Measurements from ENCODE around the gene MGAM2.

Gene MGAM2

GRCh38 chr7:142181211-142181610 lies 69.7 kb downstream of the MGAM2 start:
- H3K9me3 ChIP-seq (ENCODE audit: low read length), result no peaks in the 10 kb centered on the region
- H3K79me2 ChIP-seq (ENCODE audit: insufficient read depth, low read length), result no peaks in the 10 kb centered on the region
- H3K4me3 ChIP-seq (ENCODE audit: low read depth, low read length, poor library complexity, severe bottlenecking), result no peak overlapping the region
- H3K27me3 ChIP-seq (ENCODE audit: insufficient read depth, low read length), result no peaks in the 10 kb centered on the region
- H3K4me1 ChIP-seq (ENCODE audit: insufficient read depth, low read length, severe bottlenecking), result no peaks in the 10 kb centered on the region
- no peak overlapping the region for H2AFZ ChIP-seq (ENCODE audit: low read length)
- H3K9ac ChIP-seq (ENCODE audit: low read length), result no peak overlapping the region
- no peaks in the 10 kb centered on the region for H3F3A ChIP-seq (ENCODE audit: insufficient read depth, low read length)
- H4K20me1 ChIP-seq (ENCODE audit: insufficient read depth, low read length), result no peaks in the 10 kb centered on the region
- no peak overlapping the region for H3K4me2 ChIP-seq (ENCODE audit: low read length)
- H3K27ac ChIP-seq (ENCODE audit: low read depth, low read length, poor library complexity, severe bottlenecking), result no peak overlapping the region
- no peak for TF ChIP-seq EZH2 (IDR thresholded peaks at IDR 0.05; ENCODE audit: borderline replicate concordance, low read length)
- no peak for TF ChIP-seq CTCF (IDR thresholded peaks at IDR 0.05; ENCODE audit: low read length)
- H3K9me2 ChIP-seq (ENCODE audit: low read depth, low read length), result no peaks in the 10 kb centered on the region
- no peaks in the 10 kb centered on the region for H3K36me3 ChIP-seq (ENCODE audit: insufficient read depth, low read length)

GRCh38 chr7:142181966-142182365 lies 70.4 kb downstream of the MGAM2 start:
- TF ChIP-seq CTCF (IDR thresholded peaks at IDR 0.05; ENCODE audit: low read length), result no peak
- TF ChIP-seq EZH2 (IDR thresholded peaks at IDR 0.05; ENCODE audit: borderline replicate concordance, low read length), result no peak
- H3K4me1 ChIP-seq (ENCODE audit: insufficient read depth, low read length, severe bottlenecking), result no peaks in the 10 kb centered on the region
- no peaks in the 10 kb centered on the region for H4K20me1 ChIP-seq (ENCODE audit: insufficient read depth, low read length)
- no peaks in the 10 kb centered on the region for H3K9me2 ChIP-seq (ENCODE audit: low read depth, low read length)
- H3K9me3 ChIP-seq (ENCODE audit: low read length), result no peaks in the 10 kb centered on the region
- H3K4me3 ChIP-seq (ENCODE audit: low read depth, low read length, poor library complexity, severe bottlenecking), result no peak overlapping the region
- H3K36me3 ChIP-seq (ENCODE audit: insufficient read depth, low read length), result no peaks in the 10 kb centered on the region
- H3F3A ChIP-seq (ENCODE audit: insufficient read depth, low read length), result no peaks in the 10 kb centered on the region
- H3K9ac ChIP-seq (ENCODE audit: low read length), result no peak overlapping the region
- no peaks in the 10 kb centered on the region for H3K27me3 ChIP-seq (ENCODE audit: insufficient read depth, low read length)
- H3K27ac ChIP-seq (ENCODE audit: low read depth, low read length, poor library complexity, severe bottlenecking), result no peak overlapping the region
- H3K4me2 ChIP-seq (ENCODE audit: low read length), result no peak overlapping the region
- no peak overlapping the region for H2AFZ ChIP-seq (ENCODE audit: low read length)
- no peaks in the 10 kb centered on the region for H3K79me2 ChIP-seq (ENCODE audit: insufficient read depth, low read length)

GRCh38 chr7:142185069-142185468 lies 73.6 kb downstream of the MGAM2 start:
- TF ChIP-seq CTCF (IDR thresholded peaks at IDR 0.05; ENCODE audit: low read length) (no peak), EZH2 (IDR thresholded peaks at IDR 0.05; ENCODE audit: borderline replicate concordance, low read length) (no peak)
- Histone ChIP-seq H3K4me3 (ENCODE audit: low read depth, low read length, poor library complexity, severe bottlenecking) (no peak overlapping the region), H3F3A (ENCODE audit: insufficient read depth, low read length) (no peaks in the 10 kb centered on the region), H3K9ac (ENCODE audit: low read length) (no peak overlapping the region), H3K27me3 (ENCODE audit: insufficient read depth, low read length) (no peaks in the 10 kb centered on the region), H3K9me3 (ENCODE audit: low read length) (no peaks in the 10 kb centered on the region), H3K27ac (ENCODE audit: low read depth, low read length, poor library complexity, severe bottlenecking) (no peak overlapping the region), H2AFZ (ENCODE audit: low read length) (no peak overlapping the region), H3K4me2 (ENCODE audit: low read length) (no peak overlapping the region), H3K4me1 (ENCODE audit: insufficient read depth, low read length, severe bottlenecking) (no peaks in the 10 kb centered on the region), H4K20me1 (ENCODE audit: insufficient read depth, low read length) (no peaks in the 10 kb centered on the region), H3K79me2 (ENCODE audit: insufficient read depth, low read length) (no peaks in the 10 kb centered on the region), H3K36me3 (ENCODE audit: insufficient read depth, low read length) (no peaks in the 10 kb centered on the region), H3K9me2 (ENCODE audit: low read depth, low read length) (no peaks in the 10 kb centered on the region)

Data from OCI-LY1 (cell line).